HG03571 (cell line): ENCODE data around the gene ZNF284.
"Not testable (repeated sequence)": the region's sequence is repeated elsewhere in the genome, so short reads cannot be mapped to it uniquely, and the experiment has no call there.

ENCODE experiments used
- ATAC-seq: cut with Tn5 transposase; IDR thresholded peaks from one replicate; pipeline ENCODE4 v1.9.1; 2021; ENCODE audit not compliant: unreplicated experiment

Gene ZNF284

DNA sequence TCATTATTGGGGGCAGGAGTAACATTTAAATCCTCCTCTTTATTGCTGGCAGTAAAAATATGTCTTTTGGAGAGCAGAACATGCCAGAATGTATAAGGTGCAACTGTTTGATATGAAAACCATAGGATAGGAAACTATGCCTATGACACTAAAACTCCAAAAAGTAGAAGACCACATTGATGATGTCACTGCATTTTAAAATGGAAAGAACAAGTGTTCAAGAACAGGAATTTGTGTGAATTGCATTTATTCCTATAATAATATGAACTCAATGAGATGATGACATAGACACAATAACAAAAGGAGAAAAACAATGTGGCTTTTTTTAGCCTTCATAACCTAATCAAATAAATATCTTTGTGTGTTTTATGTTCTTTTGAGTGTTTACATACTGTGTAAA, 37.5 kb downstream of the ZNF284 start:
- ATAC-seq, result no peak

GRCh38 chr19:44111910-44112463, 40.0 kb downstream of the ZNF284 start:
- no peak for ATAC-seq

- peak; percentile 8 for ATAC-seq
Measured at GRCh38 chr19:44112802-44113137, 40.8 kb downstream of the ZNF284 start.

DNA sequence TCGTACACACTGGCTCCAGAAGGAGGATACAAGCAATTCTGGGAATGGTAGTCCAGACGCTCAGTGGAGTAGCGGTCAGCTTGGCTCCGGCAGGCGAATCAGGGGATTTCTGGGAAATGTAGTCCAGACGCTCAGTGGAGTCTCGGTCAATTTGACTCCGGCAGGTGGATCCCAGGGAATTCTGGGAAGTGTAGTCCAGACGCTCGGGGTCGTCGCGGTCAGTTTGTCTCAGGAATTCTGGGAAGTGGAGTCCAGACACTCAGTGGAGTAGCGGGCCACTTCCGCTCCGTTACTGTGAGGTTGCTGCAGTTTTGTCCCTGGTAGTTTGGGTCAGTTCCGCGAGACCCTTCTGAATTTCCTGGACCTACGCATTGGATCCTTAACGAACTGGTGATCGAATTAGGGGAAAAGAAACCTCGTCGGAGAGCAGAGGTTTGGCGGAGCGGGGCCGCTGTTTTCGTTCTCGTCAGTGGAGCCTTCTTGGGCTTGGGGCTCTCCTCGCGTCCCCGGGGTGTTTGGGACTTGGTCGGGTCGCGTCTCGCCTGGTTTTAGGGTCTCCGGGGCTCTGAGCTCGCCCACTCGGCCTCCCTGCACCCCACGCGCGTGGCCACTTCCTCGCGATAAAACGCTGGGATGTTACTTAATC, 41.3 kb downstream of the ZNF284 start, which contains the start of gene ZNF225:
Gene ZNF225 (plus strand): TSS at position 262 of the 646 bp plus-strand sequence. CDS start 2,429 bp downstream, outside the sequence.
- peak; percentile 85 for ATAC-seq

DNA sequence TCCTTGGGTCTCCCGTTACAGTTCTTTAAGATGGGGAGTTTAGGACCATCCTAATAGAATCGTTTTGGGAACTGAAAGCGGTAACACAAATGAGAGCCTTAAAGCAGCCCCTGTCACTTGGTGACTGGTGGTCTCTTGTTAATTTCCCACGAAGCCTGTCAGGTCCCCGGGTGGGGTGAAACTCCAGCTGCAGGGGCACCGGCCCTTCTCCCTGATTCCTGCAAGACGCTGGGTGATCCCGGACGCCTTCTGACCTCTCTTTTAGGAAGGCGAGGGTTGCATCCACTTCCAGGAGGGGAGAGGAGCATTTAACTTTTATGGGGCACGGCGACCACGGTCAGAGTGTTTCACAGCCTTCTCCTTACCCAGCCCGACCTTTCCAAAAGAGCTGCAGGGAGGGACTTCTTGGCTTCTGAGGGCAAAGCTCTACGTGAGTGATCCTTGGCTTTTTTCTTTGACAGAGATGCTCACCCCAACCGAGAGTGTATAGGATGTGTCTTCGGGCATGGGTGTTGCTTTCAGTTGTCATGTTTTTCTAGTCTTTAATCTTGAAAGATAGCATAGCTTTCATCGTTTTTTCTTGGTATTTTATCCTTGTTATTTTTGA, 41.9 kb downstream of the ZNF284 start:
- no peak for ATAC-seq

DNA sequence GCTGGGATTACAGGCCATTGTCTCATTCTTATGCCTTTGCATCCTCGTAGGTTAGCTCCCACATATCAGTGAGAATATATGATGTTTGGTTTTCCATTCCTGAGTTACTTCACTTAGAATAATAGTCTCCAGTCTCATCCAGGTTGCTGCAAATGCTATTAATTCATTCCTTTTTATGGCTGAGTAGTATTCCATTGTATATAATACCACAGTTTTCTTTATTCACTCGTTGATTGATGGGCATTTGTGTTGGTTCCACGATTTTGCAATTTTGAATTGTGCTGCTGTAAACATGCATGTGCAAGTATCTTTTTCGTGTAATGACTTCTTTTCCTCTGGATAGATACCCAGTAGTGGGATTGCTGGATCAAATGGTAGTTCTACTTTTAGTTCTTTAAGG, 49.2 kb downstream of the ZNF284 start:
- not testable (repeated sequence) for ATAC-seq

DNA sequence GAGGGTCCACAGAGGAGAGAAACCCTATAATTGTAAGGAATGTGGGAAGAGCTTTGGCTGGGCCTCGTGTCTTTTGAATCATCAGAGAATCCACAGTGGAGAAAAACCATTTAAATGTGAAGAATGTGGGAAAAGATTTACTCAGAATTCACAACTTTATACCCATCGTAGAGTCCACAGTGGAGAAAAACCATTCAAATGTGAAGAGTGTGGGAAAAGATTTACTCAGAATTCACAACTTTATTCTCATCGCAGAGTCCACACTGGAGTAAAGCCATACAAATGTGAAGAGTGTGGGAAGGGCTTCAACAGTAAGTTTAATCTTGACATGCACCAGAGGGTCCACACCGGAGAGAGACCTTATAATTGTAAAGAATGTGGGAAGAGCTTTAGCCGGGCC, 60.0 kb downstream of the ZNF284 start:
- ATAC-seq, result no peak
